CD4-positive, alpha-beta T cell (primary cell): ENCODE data around the gene KRT13. TPM values are rescaled to one million over a fixed set of nuclear protein-coding genes. Genes with fewer than 3 reads are reported as not detected.

ENCODE experiments used
- ATAC-seq: fragments of 200-7000 bp; cut with Tn5 transposase; one replicate; pipeline ENCODE4 v1.10.0; 2022; ENCODE audit warnings: mild to moderate bottlenecking; ENCODE audit not compliant: poor library complexity
- CTCF ChIA-PET: fragments of 350-600 bp; sonication (Branson Sonifier 250); formaldehyde crosslinking; loops from one replicate; lab custom pipeline; 2021; ENCODE audit warnings: antibody characterized with exemption, inconsistent platforms; lab: Charles Lee
- POLR2A ChIA-PET: fragments of 350-600 bp; sonication (Branson Sonifier 250); formaldehyde crosslinking; loops from one replicate; lab custom pipeline; 2021; ENCODE audit warnings: antibody characterized with exemption, inconsistent platforms; lab: Charles Lee
- DNase-seq, 14 experiments: peaks; one replicate each; pipeline ENCODE4 v3.0.0-alpha.2; 2013 to 2020; ENCODE audit warnings: mixed read lengths in 2 of 14
- H3K27ac ChIP-seq, 2 donors: one replicate each; pipeline versions ENCODE4 v1.5.1 to v1.7.0; 2013; ENCODE audit warnings: low read length in 2 of 2, low read depth in 1 of 2, mild to moderate bottlenecking in 1 of 2
- H3K27me3 ChIP-seq, 2 experiments: 1 replicate in 1 of 2; 2 replicates in 1 of 2; pipeline versions ENCODE4 v1.6.1 to v1.7.0; 2013; ENCODE audit warnings: low read length in 2 of 2, control low read depth in 1 of 2, mild to moderate bottlenecking in 1 of 2, moderate library complexity in 1 of 2; ENCODE audit not compliant: insufficient read depth in 2 of 2, control insufficient read depth in 1 of 2
- H3K36me3 ChIP-seq: one replicate; pipeline ENCODE4 v1.6.1; 2013; ENCODE audit warnings: low read length, control low read depth; ENCODE audit not compliant: insufficient read depth
- H3K4me1 ChIP-seq: one replicate; pipeline ENCODE4 v1.6.1; 2013; ENCODE audit warnings: low read length, control low read depth; ENCODE audit not compliant: insufficient read depth
- H3K4me3 ChIP-seq: one replicate; pipeline ENCODE4 v1.5.1; 2013; ENCODE audit warnings: mild to moderate bottlenecking, low read length, moderate library complexity
- H3K9me3 ChIP-seq, 2 experiments: 1 replicate in 1 of 2; 2 replicates in 1 of 2; pipeline versions ENCODE4 v1.6.1 to v1.7.0; 2013; ENCODE audit warnings: low read length in 2 of 2, mild to moderate bottlenecking in 2 of 2, control low read depth in 1 of 2, moderate library complexity in 1 of 2; ENCODE audit not compliant: control insufficient read depth in 1 of 2, insufficient read depth in 1 of 2
- H3K27ac Mint-ChIP-seq: one replicate; pipeline ENCODE4 v1.8.0; 2020; ENCODE audit warnings: mixed read lengths
- H3K27me3 Mint-ChIP-seq: one replicate; pipeline ENCODE4 v1.8.0; 2021; ENCODE audit warnings: mixed read lengths
- H3K36me3 Mint-ChIP-seq: one replicate; pipeline ENCODE4 v1.8.0; 2021; ENCODE audit warnings: low read depth, mixed read lengths
- H3K4me1 Mint-ChIP-seq: one replicate; pipeline ENCODE4 v1.8.0; 2021; ENCODE audit warnings: low read depth, mixed read lengths
- H3K4me3 Mint-ChIP-seq: one replicate; pipeline ENCODE4 v1.8.0; 2020; ENCODE audit warnings: mild to moderate bottlenecking, mixed read lengths
- H3K9me3 Mint-ChIP-seq: one replicate; pipeline ENCODE4 v1.8.0; 2020; ENCODE audit warnings: mixed read lengths
- CTCF ChIP-seq: fragments of 200-600 bp; IDR thresholded peaks from one replicate; pipeline ENCODE4 v1.8.0; 2022; ENCODE audit warnings: antibody characterized with exemption, mild to moderate bottlenecking
- intact Hi-C, 2 experiments: fragments of 100-400 bp; cut with DNase I in 1 of 2; cut with micrococcal nuclease in 1 of 2; formaldehyde crosslinking; loops; one replicate each; pipeline versions ENCODE4 v1.15.1 to v1.9.0; 2023 to 2025; cut with DNase I, micrococcal nuclease
- total RNA-seq, 174 experiments: library from RNA in 2 of 174; stranded (reverse) in 2 of 174; gene quantifications; one replicate each; pipeline ENCODE4 v1.2.3 and lab custom pipeline; 2021 to 2026

Gene KRT13
- total RNA-seq, 2 experiments from 2014 or later: not detected

- peaks cover 16% of the 10 kb centered on the region for H3K4me1 ChIP-seq
- ATAC-seq: no peak
- intact Hi-C loops: loop anchor here in 1 of 2 experiments (10.0 kb wide), 1 partner anchor 173 kb away; no protein-coding TSS in a partner anchor
- H3K27me3 ChIP-seq: no peaks in the 10 kb centered on the region
- no peaks in the 10 kb centered on the region for H3K36me3 Mint-ChIP-seq
- H3K4me1 Mint-ChIP-seq: peaks cover 22% of the 10 kb centered on the region
- no peak overlapping the region for H3K27ac ChIP-seq
- no peak overlapping the region for H3K27ac Mint-ChIP-seq
- H3K4me3 Mint-ChIP-seq: no peak overlapping the region
- ChIA-PET CTCF (no interaction called here), POLR2A (no interaction called here)
- no peaks in the 10 kb centered on the region for H3K27me3 Mint-ChIP-seq
- no peaks in the 10 kb centered on the region for H3K36me3 ChIP-seq
- H3K4me3 ChIP-seq: no peak overlapping the region
- no peaks in the 10 kb centered on the region for H3K9me3 Mint-ChIP-seq
- H3K9me3 ChIP-seq: no peaks in the 10 kb centered on the region
- no peak for TF ChIP-seq CTCF
- peak in 2 of 14 experiments; percentile 41 to 51 for DNase-seq
Observed at GRCh38 chr17:41498276-41498675, 7.1 kb downstream of the KRT13 start.

DNA sequence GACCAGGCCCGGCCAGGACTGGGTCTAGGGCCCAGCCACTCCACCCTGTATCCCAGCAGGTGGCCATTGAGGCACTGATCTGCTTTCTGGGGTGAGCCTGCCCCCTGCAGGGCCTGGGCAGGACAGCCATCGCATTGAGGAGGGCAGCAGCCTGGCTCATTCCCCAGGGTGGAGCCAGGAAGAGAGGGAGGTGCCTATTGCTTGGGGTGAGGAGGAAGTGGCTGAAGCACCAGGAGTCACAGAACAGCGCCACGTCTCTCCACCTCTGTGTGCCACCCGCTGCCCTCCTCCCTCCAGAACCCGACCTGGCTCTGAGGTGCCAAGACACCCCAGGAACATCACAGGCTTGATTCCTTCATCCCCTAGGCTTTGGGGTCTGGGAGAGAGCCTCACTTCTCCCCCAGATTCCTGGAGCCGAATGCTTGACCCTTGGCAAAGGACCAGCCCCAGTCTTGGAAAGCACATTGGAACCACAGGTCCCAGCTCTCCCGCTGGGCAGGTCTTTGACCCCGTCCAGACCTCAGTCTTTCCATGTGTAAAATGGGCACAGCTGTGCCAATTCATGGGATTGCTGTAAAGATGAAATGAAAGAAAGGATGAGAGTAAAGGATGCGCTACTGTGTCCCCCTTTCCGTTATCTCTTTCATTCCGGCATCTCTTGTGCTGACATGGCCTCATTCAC is 8.5 kb downstream of the KRT13 start:
- no peaks in the 10 kb centered on the region for H3K36me3 Mint-ChIP-seq
- peak; percentile 41 for TF ChIP-seq CTCF
- no peak overlapping the region for H3K4me3 Mint-ChIP-seq
- H3K27me3 Mint-ChIP-seq: no peaks in the 10 kb centered on the region
- Histone ChIP-seq H3K9me3 (no peaks in the 10 kb centered on the region), H3K4me1 (peaks cover 27% of the 10 kb centered on the region), H3K36me3 (no peaks in the 10 kb centered on the region), H3K27me3 (no peaks in the 10 kb centered on the region), H3K4me3 (no peak overlapping the region), H3K27ac (no peak overlapping the region)
- ChIA-PET POLR2A (no interaction called here), CTCF (interaction anchor here (1.2 kb wide), 1 partner anchor 175 kb away, joined by 4 read pairs; no protein-coding TSS in a partner anchor)
- peaks cover 25% of the 10 kb centered on the region for H3K4me1 Mint-ChIP-seq
- no peak overlapping the region for H3K27ac Mint-ChIP-seq
- no peaks in the 10 kb centered on the region for H3K9me3 Mint-ChIP-seq
- peak; percentile 88 for ATAC-seq
- intact Hi-C loops: loop anchor here (1.0 to 10.0 kb wide), 2 partner anchors 172 to 588 kb away; no protein-coding TSS in a partner anchor
- peak; percentile 19 to 82 (median 44) for DNase-seq

GRCh38 chr17:41494524-41494923 is 10.9 kb downstream of the KRT13 start:
- H3K27ac Mint-ChIP-seq: no peak overlapping the region
- no peaks in the 10 kb centered on the region for H3K36me3 Mint-ChIP-seq
- ChIA-PET POLR2A (interaction anchor here (0.6 kb wide), 1 partner anchor 22 kb away, joined by 3 read pairs; no protein-coding TSS in a partner anchor), CTCF (no interaction called here)
- DNase-seq: no peak
- peaks cover 25% of the 10 kb centered on the region for H3K4me1 Mint-ChIP-seq
- Histone ChIP-seq H3K27ac (no peak overlapping the region), H3K9me3 (no peaks in the 10 kb centered on the region), H3K4me3 (no peak overlapping the region), H3K27me3 (no peaks in the 10 kb centered on the region), H3K4me1 (peaks cover 39% of the 10 kb centered on the region), H3K36me3 (no peaks in the 10 kb centered on the region)
- TF ChIP-seq CTCF: no peak
- no peaks in the 10 kb centered on the region for H3K27me3 Mint-ChIP-seq
- no peak overlapping the region for H3K4me3 Mint-ChIP-seq
- no peaks in the 10 kb centered on the region for H3K9me3 Mint-ChIP-seq
- intact Hi-C loops: loop anchor here in 1 of 2 experiments (10.0 kb wide), 1 partner anchor 170 kb away; no protein-coding TSS in a partner anchor
- ATAC-seq: no peak
